Natural killer cell (primary cell): ENCODE results near the gene PSMF1. TPM values are rescaled to one million over a fixed set of nuclear protein-coding genes. Genes with fewer than 3 reads are reported as not detected.

ENCODE experiments used
- ATAC-seq, 3 donors: fragments of 150-1000 bp in 2 of 3; fragments of 200-7000 bp in 1 of 3; cut with Tn5 transposase; 1 replicate in 1 of 3; 2 replicates in 2 of 3; pipeline ENCODE4 v1.10.0; 2021; ENCODE audit warnings: mild to moderate bottlenecking in 2 of 3, moderate library complexity in 2 of 3
- DNase-seq, 2 donors: peaks; one replicate each; pipeline versions ENCODE4 v3.0.0 to v3.0.0-alpha.2; 2013 to 2021; ENCODE audit warnings: mixed read lengths in 1 of 2
- H3K27ac ChIP-seq: one replicate; pipeline ENCODE4 v1.5.1; 2013; ENCODE audit warnings: mild to moderate bottlenecking, low read length
- H3K27me3 ChIP-seq: one replicate; pipeline ENCODE4 v1.6.1; 2013; ENCODE audit warnings: low read length; ENCODE audit not compliant: control insufficient read depth, insufficient read depth
- H3K36me3 ChIP-seq: one replicate; pipeline ENCODE4 v1.6.1; 2013; ENCODE audit warnings: low read length; ENCODE audit not compliant: control insufficient read depth, insufficient read depth
- H3K4me1 ChIP-seq: one replicate; pipeline ENCODE4 v1.6.1; 2013; ENCODE audit warnings: low read length; ENCODE audit not compliant: control insufficient read depth, insufficient read depth
- H3K4me3 ChIP-seq: one replicate; pipeline ENCODE4 v1.5.1; 2013; ENCODE audit warnings: low read length
- H3K9me3 ChIP-seq: one replicate; pipeline ENCODE4 v1.6.1; 2013; ENCODE audit warnings: low read length; ENCODE audit not compliant: control insufficient read depth, insufficient read depth
- H3K27ac Mint-ChIP-seq, 2 donors: one replicate each; pipeline ENCODE4 v1.8.0; 2022; ENCODE audit warnings: mild to moderate bottlenecking in 2 of 2, mixed read lengths in 2 of 2, moderate library complexity in 1 of 2
- H3K27me3 Mint-ChIP-seq, 2 donors: one replicate each; pipeline ENCODE4 v1.8.0; 2022; ENCODE audit warnings: low read depth in 2 of 2, mixed read lengths in 2 of 2
- H3K36me3 Mint-ChIP-seq: one replicate; pipeline ENCODE4 v1.8.0; 2022; ENCODE audit warnings: mixed read lengths
- H3K4me1 Mint-ChIP-seq, 2 donors: one replicate each; pipeline ENCODE4 v1.8.0; 2022; ENCODE audit warnings: mixed read lengths in 2 of 2
- H3K4me3 Mint-ChIP-seq: one replicate; pipeline ENCODE4 v1.8.0; 2022; ENCODE audit warnings: mild to moderate bottlenecking, moderate library complexity, mixed read lengths
- H3K9me3 Mint-ChIP-seq, 2 donors: one replicate each; pipeline ENCODE4 v1.8.0; 2022; ENCODE audit warnings: mixed read lengths in 2 of 2
- CTCF ChIP-seq: fragments of 200-600 bp; IDR thresholded peaks from one replicate; pipeline ENCODE4 v1.8.0; 2022; ENCODE audit warnings: antibody characterized with exemption
- WGBS: methylation state at CpG from one replicate; pipeline ENCODE4 v1.1.7; 2013; ENCODE audit warnings: missing lambda C conversion rate; ENCODE audit not compliant: insufficient coverage; 5-methylcytosine and 5-hydroxymethylcytosine counted together
- intact Hi-C: fragments of 100-400 bp; cut with micrococcal nuclease; formaldehyde crosslinking; loops from one replicate; pipeline ENCODE4 v1.14.2; 2022
- total RNA-seq, 4 donors: library from RNA; stranded (reverse); fragments of 120-200 nt in 1 of 4; gene quantifications; one replicate each; pipeline versions ENCODE4 v1.2.3 to v1.2.4, GENCODE V29; 2013 to 2022

The PSMF1 gene
- total RNA-seq, 3 donors from 2014 or later (not counting 1 experiment from before 2014, with no cell fraction given) = 97.1 to 107 (median 101) TPM

- peak overlapping the region; percentile 86 for H3K4me3 ChIP-seq
- ATAC-seq (no peak), DNase-seq (no peak)
- no peaks in the 10 kb centered on the region for H3K27me3 ChIP-seq
- intact Hi-C loops = loop anchor here (1.0 to 10.0 kb wide), 2 partner anchors 349 to 1357 kb away; partner anchors contain the start of gene SNRPB
- peaks cover 48 to 53% of the 10 kb centered on the region in 2 donors for H3K4me1 Mint-ChIP-seq
- H3K36me3 Mint-ChIP-seq = no peaks in the 10 kb centered on the region
- peak overlapping the region; percentile 79 to 88 for H3K27ac Mint-ChIP-seq
- H3K4me1 ChIP-seq = peaks cover 35% of the 10 kb centered on the region
- H3K27me3 Mint-ChIP-seq = no peaks in the 10 kb centered on the region
- WGBS = 6% methylated on average over 10 of the region's 13 CpGs
- no peaks in the 10 kb centered on the region for H3K9me3 Mint-ChIP-seq
- H3K27ac ChIP-seq = peak overlapping the region; percentile 74
- peaks cover 7% of the 10 kb centered on the region for H3K36me3 ChIP-seq
- no peak for TF ChIP-seq CTCF
- peak overlapping the region; percentile 94 for H3K4me3 Mint-ChIP-seq
- H3K9me3 ChIP-seq = no peaks in the 10 kb centered on the region
Observed at GRCh38 chr20:1118004-1118335, 432 bp upstream of the PSMF1 start.

GRCh38 chr20:1119128-1119505 lies 715 bp downstream of the PSMF1 start:
- H3K4me3 ChIP-seq = peak overlapping the region; percentile 86
- H3K27me3 ChIP-seq = no peaks in the 10 kb centered on the region
- ATAC-seq (no peak), DNase-seq (no peak)
- H3K27ac ChIP-seq = peak overlapping the region; percentile 70
- no peaks in the 10 kb centered on the region for H3K9me3 ChIP-seq
- Mint-ChIP-seq H3K4me3 (peak overlapping the region; percentile 94), H3K36me3 (no peaks in the 10 kb centered on the region), H3K27ac (peak overlapping the region; percentile 79 to 88), H3K9me3 (no peaks in the 10 kb centered on the region), H3K4me1 (peaks cover 60 to 62% of the 10 kb centered on the region in 2 donors), H3K27me3 (no peaks in the 10 kb centered on the region)
- no peak for TF ChIP-seq CTCF
- 17% methylated on average over 7 of the region's 8 CpGs for whole genome bisulfite sequencing
- intact Hi-C loops = loop anchor here (10.0 kb wide), 1 partner anchor 1356 kb away; the partner anchor contains the start of gene SNRPB
- H3K4me1 ChIP-seq = peaks cover 35% of the 10 kb centered on the region
- H3K36me3 ChIP-seq = peaks cover 9% of the 10 kb centered on the region

GRCh38 chr20:1119524-1119923 lies 1.1 kb downstream of the PSMF1 start:
- TF ChIP-seq CTCF = no peak
- Histone ChIP-seq H3K36me3 (peaks cover 13% of the 10 kb centered on the region), H3K27me3 (no peaks in the 10 kb centered on the region), H3K9me3 (no peaks in the 10 kb centered on the region), H3K4me3 (peak overlapping the region; percentile 86), H3K27ac (no peak overlapping the region), H3K4me1 (peaks cover 35% of the 10 kb centered on the region)
- intact Hi-C loops = loop anchor here (10.0 kb wide), 1 partner anchor 1355 kb away; the partner anchor contains the start of gene SNRPB
- no peak for ATAC-seq
- H3K27me3 Mint-ChIP-seq = no peaks in the 10 kb centered on the region
- WGBS = 32% methylated on average over 3 of the region's 3 CpGs
- peaks cover 62 to 65% of the 10 kb centered on the region in 2 donors for H3K4me1 Mint-ChIP-seq
- no peaks in the 10 kb centered on the region for H3K9me3 Mint-ChIP-seq
- DNase-seq = no peak
- peak overlapping the region; percentile 79 to 88 for H3K27ac Mint-ChIP-seq
- peak overlapping the region; percentile 94 for H3K4me3 Mint-ChIP-seq
- no peaks in the 10 kb centered on the region for H3K36me3 Mint-ChIP-seq

GRCh38 chr20:1121429-1121828 lies 3.0 kb downstream of the PSMF1 start:
- no peak for TF ChIP-seq CTCF
- Histone ChIP-seq H3K4me1 (peaks cover 35% of the 10 kb centered on the region), H3K4me3 (no peak overlapping the region), H3K27me3 (no peaks in the 10 kb centered on the region), H3K9me3 (no peaks in the 10 kb centered on the region), H3K27ac (no peak overlapping the region), H3K36me3 (peaks cover 31% of the 10 kb centered on the region)
- H3K27ac Mint-ChIP-seq = peak overlapping the region; percentile 79 to 88
- intact Hi-C loops = no loop called here
- H3K36me3 Mint-ChIP-seq = no peaks in the 10 kb centered on the region
- H3K27me3 Mint-ChIP-seq = no peaks in the 10 kb centered on the region
- 100% methylated on average over 1 of the region's 1 CpG for WGBS
- no peak for DNase-seq
- no peaks in the 10 kb centered on the region for H3K9me3 Mint-ChIP-seq
- peaks cover 64 to 72% of the 10 kb centered on the region in 2 donors for H3K4me1 Mint-ChIP-seq
- H3K4me3 Mint-ChIP-seq = peak overlapping the region; percentile 1
- no peak for ATAC-seq
